ENCODE measurements around the gene ITGB1.
"Not testable (repeated sequence)": the region's sequence is repeated elsewhere in the genome, so short reads cannot be mapped to it uniquely, and the experiment has no call there.

Gene ITGB1

DNA sequence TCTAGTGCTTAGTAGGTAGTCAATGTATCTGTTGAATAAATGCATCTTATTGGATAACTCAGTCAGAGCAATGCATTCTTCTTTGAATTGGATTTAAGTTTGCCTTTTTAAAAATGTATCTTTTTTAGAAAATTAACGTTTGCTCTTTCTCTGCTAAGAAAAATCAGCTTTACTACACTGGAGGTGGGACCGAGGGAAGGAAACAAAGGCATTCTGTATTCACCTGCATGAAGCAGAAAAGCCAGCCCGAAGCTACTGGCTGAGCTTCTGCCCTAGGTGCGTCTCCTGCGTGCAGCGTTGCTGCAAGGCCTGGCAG, 22.2 kb upstream of the ITGB1 start:
- DNase-seq: no peak

- DNase-seq: not testable (repeated sequence)
Measured at GRCh38 chr10:32979719-32980118, 21.7 kb upstream of the ITGB1 start.

- DNase-seq: no peak
Measured at GRCh38 chr10:32979041-32979440, 21.0 kb upstream of the ITGB1 start.

DNA sequence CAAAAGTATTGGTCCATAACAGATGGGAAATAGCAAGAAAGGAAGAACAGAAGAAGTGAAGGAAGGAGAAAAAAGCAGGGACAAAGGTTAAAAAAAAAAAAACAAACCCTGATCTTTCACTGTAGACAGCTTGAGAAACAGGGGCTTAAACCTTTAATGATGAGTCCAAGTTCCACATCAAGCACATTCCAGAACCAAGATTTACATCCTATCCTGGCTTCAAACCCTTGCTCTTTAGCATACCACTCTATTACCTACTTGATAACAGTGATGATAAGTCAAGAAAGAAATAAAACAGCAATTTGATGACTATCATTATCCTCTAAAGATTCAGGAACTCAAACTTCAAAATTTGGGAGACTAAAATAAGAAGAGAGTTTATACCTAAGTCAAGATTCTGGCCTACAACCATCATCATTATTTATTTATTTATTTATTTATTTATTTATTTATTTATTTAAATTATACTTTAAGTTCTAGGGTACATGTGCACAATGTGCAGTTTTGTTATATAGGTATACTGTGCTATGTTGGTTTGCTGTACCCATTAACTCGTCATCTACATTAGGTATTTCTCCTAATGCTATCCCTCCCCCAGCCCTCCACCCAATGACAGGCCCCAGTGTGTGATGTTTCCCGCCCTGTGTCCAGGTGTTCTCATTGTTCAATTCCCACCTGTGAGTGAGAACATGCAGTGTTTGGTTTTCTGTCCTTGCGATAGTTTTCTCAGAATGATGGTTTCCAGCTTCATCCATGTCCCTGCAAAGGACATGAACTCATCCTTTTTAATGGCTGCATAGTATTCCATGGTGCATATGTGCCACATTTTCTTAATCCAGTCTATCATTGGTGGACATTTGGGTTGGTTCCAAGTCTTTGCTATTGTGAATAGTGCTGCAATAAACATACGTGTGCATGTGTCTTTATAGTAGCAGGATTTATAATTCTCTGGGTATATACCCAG, 20.1 kb upstream of the ITGB1 start:
- DNase-seq: not testable (repeated sequence)

- no peak for DNase-seq
Measured at GRCh38 chr10:32976338-32976737, 18.3 kb upstream of the ITGB1 start.

GRCh38 chr10:32972929-32973328, 14.9 kb upstream of the ITGB1 start:
- DNase-seq: no peak

DNA sequence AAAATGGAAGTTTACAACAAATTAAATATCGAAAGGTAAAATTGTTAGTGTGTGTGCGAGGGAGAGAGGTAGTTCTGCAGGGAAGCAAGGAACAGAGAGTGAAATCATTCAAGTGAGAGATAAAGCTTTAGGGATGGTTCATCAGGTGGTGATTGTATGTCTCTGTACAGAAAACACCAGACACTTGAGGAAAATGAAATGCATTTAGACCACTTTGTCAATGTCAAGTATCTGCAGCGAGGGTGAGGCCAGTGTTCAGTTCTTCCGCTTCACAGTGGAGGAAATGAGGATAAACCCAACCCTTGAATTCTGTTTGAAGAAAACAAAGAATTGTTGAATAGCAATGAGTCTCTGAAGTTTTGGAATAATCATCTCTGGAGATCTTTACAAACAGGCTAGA, 14.4 kb upstream of the ITGB1 start:
- peak; percentile 48 for DNase-seq

- DNase-seq: peak; percentile 57
Measured at GRCh38 chr10:32971536-32972091, 13.6 kb upstream of the ITGB1 start.

DNA sequence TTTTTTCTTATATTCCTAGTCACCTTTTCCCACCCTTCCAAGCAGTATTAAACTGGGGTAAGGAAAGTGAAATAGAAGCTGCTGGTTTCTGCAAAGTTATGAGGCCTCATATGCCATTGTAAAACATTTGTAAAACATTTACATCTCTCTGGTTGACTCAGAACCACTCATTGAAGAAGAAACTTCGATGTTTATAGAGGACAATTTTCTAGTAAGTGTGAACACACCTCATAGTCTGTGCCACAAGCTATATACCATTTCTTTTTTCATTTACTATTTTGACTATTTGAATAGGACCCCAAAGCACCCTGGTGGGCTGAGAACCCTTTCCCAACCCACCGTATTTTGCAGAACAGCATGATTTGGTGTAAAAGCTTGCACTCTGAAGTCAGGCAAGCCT, 12.9 kb upstream of the ITGB1 start:
- no peak for DNase-seq

DNA sequence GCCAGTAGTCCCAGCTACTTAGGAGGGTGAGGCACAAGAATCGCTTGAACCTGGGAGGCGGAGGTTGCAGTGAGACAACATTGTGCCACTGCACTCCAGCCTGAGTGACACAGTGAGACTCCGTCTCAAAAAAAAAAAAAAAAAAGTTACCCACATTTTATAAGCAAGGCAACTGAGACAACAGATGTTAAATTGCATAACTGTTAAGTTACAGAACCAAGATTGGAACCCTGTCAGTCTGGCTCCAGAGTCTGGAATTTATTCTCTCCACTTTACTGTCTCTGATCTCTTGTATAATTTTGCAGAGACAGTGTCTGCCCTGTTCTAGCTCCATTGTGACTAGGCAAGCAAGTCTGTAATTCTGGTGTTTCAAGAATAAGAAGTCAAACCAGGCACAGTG, 6.2 kb upstream of the ITGB1 start:
- DNase-seq: no peak

DNA sequence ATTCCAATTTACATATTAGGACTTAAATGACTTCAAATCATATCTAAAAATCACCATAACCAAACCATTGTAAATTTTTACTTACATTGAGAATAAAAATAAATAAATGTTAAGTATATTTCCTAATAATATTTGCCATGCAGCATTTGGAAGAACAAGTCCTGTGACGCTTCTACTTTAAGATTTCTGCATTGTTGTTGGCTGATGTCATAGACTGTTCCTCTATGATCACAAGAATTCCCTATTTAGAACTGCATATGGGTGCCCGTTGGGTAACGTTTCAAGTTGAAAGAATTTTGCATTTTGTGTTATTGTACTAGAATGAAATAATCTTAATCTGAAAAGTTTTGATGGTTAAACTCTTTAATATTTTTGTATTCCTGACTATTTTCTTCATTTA, 5.1 kb upstream of the ITGB1 start:
- no peak for DNase-seq

DNA sequence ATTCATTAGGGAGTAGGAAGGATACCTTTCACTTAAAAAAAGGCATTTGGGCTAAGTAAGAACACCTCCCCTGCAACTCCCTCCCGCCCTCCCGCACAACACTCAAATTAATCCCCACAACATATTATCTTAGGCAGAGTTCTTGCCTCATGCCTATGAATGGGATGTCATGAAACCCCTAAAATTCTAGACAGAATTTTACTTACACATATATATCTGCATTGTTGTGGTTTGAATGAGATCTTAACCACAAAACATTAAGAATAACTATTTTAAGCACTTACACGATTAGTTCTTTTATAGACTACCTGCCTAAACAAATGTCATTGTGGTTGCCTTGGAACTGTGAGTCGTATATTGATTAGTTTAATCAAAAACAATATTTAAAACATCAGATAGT, 4.5 kb upstream of the ITGB1 start:
- no peak for DNase-seq

DNA sequence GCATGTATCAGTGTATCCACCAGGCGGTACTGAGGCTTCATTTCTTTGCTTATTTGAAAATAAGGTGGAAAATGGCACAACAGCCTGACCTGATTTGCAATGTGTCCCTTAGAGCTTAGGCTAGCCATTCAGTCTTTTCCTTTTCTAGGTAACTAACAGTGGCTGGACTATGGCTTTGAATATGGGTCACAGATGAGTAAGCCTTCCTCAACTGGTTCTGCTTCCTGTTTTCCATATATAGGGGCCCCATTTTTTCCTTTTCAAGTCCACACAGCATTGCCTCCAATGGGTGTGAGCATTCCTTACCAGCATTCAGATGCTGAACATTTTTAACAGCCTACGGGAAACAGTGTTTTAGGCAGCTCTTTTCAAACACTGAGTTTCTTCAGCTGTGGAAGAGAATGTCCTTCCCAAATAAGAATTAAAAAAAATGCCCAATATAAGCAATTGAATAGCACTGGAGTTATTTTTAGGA, 3.9 kb upstream of the ITGB1 start:
- DNase-seq: no peak

GRCh38 chr10:32961343-32961894, 3.4 kb upstream of the ITGB1 start:
- DNase-seq: no peak

GRCh38 chr10:32960022-32960421, 2.0 kb upstream of the ITGB1 start:
- DNase-seq: no peak

GRCh38 chr10:32959006-32959920, 1.2 kb upstream of the ITGB1 start:
- DNase-seq: no peak

DNA sequence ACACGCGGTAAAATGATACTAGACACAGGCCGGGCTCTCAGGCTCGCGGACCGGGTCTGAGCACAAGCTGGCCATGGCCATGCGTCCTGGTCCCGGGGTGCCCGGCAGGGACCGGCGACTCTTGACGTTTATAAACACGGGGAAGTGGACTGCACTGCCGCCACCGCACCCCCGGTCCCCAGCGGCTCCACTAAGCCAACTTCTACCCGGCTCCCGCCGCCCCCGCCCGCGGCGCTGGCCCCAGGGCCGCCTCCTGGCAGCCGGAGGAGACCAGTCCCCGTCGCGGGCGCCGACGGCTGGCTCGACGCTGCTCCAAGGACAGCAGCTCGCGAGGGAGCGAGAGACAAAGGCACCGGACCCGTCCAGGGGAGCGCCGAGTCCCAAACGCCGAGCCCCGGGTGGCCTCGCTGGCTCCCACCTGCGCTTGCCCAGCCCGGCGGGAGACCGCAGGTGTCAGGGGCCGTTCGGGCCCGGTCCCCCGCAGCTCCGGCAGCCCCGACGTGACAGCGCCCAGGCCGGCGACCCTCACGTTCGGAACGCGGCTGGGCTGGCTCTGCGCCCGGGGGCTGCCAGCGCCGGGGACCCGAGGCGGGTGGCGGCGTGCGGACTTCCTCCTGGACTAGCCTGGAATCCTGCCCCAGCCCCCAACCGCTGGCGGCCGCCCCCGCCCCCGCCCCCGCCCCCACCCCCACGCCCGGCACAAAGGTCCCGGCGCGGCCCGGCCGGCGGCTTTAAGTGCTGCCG, 517 bp downstream of the ITGB1 start:
- no peak for DNase-seq

GRCh38 chr10:32956365-32957197, 1.4 kb downstream of the ITGB1 start:
- no peak for DNase-seq

DNA sequence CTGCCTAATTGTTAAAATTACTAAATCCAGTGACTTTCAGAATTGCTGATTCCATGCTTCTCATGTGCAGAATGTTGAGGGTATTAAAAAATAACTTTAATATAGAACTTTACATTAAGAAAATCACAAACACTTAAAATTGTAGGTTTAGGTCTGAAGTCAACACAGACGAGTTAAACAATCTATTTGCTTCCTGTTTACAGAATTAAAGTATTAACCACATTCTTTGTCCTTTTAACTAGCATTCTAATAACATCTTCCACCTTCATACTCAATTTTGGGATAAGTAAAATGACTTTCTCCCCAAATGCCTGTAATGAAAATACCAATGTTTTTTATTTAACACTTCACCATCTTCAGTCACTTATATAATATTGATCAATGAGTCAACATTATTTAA, 2.2 kb downstream of the ITGB1 start:
- no peak for DNase-seq

DNA sequence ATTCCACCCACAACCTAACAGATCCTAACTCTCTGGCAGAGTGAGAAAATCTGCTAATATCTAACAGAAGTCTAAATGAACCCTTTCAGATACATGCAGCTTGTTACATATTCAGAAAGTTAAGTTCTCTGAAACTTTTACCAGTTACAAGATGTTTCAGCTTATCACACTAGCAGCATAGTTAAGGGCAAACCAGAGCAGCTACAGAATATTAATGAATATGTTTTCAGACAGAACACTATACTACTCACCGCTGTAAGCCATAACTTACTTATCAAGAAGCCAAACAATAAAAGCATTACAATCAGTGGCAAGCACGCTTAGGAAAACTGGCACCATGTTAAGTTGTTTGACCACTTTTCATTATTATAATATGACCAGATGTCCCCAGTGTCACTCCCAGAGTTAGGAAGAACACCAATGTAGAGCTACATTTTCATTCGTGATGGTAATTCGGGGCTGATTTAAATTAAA, 2.7 kb downstream of the ITGB1 start:
- no peak for DNase-seq

All from NCI-H187 treated with DMSO at 0.1 percent for 48 hours (cell line).